Activated CD4-positive, CD25-positive, alpha-beta regulatory T cell treated with anti-CD3 and anti-CD28 coated beads, Interleukin-2, amount 50 U/mL, for 24 hours (primary cell): ENCODE measurements around the gene TFPI.
"Not testable (repeated sequence)": the region's sequence is repeated elsewhere in the genome, so short reads cannot be mapped to it uniquely, and the experiment has no call there.

Source experiments
- ATAC-seq, 2 donors: fragments of 150-1000 bp; cut with Tn5 transposase; one replicate each; pipeline ENCODE4 v1.10.0; 2021; ENCODE audit warnings: mild to moderate bottlenecking in 1 of 2, moderate library complexity in 1 of 2

Gene TFPI

GRCh38 chr2:187552828-187553681, 1.2 kb downstream of the TFPI start:
- ATAC-seq = peak in 1 of 2 donors; percentile 46

DNA sequence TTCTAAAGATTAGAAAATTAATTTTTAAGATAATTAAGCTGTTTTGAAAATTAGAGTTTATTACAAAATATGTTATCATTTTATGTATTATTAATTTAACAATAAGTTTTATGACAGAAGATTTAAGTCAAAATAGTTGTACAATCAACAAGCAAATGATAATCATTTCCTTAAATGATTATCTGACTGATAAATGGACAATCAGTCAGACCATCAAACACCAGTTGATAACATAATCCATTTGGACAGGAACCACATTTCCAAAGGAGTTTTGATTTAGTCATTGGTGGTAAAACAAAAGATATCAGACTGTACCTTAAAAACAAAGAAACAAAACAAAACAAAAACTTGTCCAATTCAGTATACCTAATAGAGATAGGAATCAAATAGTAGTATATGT, 1.9 kb downstream of the TFPI start:
- ATAC-seq = no peak

DNA sequence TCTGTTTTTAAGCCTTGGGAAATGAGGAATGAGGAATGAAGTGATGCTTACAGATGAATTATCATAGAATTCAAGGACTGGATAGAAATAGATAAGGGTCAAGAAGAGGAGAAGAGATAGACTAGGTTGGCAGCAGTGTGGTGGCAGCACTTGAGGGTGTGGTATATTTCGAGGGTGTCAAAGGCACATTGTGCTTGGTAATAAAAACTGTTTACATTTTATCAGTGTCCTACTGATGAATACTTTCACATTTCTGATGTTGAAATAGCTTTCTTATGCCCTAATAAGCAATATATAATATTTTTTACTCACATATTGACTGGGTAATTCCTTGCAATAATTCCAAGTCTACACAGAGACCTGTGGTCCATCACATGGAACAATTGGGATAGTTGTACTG, 3.4 kb downstream of the TFPI start:
- ATAC-seq = no peak

DNA sequence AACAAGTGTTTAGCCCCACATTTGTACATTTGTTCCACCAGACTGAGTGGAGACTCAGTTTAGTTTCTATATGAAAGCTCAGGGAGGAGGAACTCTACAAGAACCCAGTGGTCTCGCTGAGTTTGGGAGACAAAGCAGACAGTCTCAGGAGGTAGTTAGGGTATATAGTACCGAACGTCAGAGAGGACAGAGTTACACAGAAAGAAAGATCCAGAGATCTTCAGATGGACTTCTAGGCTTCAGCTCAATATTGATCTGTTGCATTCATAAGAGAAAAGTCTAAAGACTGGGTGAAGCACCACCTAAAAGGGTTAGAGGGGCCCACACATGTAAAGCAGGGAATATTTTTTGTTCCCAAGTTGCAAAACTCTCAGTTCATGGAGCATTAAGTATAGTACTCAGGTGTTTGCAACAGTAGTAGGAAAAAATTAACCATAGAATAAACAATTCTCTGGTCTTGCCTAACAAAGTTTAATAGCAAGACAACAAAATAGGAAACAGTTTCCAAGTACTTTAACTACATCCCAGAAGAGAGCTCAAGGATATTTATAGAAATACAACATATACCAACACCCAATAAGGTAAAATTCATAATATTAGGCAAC, 4.2 kb downstream of the TFPI start:
- ATAC-seq = no peak

- ATAC-seq = no peak
Observed at GRCh38 chr2:187549193-187549592, 5.0 kb downstream of the TFPI start.

- ATAC-seq = no peak
Observed at GRCh38 chr2:187548656-187549055, 5.6 kb downstream of the TFPI start.

DNA sequence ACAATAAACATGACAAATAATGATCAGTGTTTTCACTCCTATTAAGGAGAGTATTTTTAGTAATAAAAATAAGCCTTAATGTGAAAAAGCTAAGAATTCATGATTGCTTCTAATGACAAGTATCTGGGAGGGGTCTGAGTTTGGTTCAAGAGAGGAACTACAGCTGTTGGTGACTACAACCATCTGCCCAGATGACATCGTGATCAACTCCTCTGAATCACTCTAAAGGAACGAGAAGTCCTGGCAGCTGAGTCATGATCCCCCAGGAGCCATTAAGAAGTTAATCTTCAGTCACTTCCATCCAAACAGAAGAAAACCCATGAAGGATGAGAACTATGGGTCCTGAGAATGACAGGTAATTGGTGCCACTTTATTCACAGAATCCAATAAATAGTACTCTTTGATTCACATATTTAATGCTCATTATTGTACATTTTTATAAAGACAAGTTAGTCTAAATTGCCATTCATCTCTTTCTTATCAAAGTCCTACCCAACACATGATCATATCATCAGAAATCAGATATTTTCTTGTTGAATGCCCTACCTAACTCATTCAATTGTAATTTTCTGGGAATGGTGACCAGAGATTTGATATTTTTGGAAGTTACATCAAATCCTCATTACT, 6.8 kb downstream of the TFPI start:
- peak in 1 of 2 donors; percentile 32 for ATAC-seq

DNA sequence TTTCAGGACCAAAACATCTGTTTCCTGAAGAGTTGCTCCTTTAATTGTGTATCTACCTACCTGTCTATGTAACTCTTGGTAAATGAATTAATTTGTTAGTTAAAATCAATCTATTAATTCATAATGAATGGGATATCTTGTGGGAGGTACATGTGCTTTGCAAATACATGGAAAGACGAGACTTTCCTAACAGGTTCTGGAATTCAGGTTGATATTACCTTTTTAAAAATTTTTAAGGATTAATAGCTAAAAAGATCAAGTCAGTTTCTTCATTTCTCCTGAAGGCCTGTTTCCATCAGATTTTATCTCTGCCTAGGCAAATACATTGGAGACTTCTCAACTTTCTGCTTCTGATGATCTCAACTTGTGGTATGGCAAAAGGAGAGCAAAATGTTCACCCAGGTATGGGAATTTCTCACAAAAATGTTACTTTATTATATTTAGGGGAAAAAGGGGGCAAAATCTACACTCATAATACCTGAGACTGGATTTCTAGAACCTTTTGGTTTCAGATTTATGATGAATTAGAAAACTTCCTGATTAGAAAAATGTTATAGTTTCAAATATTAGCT, 7.4 kb downstream of the TFPI start:
- ATAC-seq = no peak

GRCh38 chr2:187545238-187545751, 8.9 kb downstream of the TFPI start:
- ATAC-seq = no peak

DNA sequence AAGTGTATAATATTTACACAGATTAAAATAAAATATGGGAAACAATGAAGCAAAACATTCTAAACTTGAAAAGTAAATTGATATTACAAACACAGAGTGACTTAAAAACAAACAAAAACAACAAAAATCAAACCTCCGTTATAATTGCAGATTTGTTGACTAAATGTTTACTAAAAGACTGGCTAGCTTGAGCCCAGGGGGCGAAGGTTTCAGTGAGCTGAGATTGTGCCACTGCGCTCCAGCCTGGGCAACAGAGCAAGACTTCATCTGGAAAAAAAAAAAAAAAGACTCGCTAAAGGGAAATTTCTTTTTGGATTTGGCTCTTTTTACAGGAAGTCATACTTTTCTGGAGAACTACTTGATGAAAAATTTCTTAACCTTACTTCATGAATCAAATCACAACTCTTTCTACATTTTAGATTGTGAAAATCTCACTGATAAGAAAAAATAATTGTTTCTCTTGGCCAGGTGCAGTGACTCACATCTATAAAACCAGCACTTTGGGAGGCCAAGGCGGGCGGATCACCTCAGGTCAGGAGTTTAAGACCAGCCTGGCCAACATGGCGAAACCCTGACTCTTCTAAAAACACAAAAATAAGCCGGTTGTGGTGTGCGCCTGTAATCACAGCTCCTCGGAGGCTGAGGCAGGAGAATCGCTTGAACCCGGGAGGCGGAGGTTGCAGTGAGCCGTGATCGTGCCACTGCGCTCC, 9.7 kb downstream of the TFPI start:
- ATAC-seq = no peak

DNA sequence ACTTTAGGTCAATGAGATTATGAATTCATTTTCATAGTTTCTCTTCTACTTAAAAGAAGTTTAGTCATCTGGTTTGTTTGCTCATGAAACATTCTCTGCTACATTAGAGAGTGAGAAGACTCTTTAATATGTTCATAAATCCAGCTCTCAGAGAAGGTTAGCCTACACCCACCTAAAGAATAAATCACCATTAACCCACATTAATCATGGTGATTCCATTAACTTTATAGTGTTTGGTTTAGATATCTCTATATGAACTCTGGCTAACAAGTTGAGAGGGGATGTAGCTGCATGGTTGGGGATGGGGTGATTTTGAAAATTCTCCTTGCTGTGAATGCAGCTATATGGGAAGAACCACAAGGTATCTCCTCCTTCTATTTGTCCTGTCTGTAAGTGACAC, 10.7 kb downstream of the TFPI start:
- no peak for ATAC-seq

DNA sequence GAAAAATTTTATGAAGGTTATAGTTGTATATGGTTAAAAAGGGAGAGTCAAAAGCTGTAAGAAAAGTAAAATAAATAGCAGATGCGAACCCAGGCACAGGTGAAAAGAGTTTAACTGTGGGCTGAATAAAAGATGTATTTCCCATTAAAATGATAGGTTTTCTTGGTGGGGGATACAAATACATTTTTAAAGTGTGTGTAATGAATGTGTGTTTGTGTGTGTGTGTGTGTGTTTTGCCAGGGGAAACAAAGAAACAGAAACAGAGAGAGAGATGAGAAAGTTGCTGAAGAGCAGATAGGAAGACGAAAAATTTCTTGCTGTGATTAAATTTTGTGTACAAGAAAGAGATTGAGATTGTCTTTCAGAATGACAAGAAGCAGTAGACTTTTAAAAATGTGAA, 12.1 kb downstream of the TFPI start:
- ATAC-seq = no peak

DNA sequence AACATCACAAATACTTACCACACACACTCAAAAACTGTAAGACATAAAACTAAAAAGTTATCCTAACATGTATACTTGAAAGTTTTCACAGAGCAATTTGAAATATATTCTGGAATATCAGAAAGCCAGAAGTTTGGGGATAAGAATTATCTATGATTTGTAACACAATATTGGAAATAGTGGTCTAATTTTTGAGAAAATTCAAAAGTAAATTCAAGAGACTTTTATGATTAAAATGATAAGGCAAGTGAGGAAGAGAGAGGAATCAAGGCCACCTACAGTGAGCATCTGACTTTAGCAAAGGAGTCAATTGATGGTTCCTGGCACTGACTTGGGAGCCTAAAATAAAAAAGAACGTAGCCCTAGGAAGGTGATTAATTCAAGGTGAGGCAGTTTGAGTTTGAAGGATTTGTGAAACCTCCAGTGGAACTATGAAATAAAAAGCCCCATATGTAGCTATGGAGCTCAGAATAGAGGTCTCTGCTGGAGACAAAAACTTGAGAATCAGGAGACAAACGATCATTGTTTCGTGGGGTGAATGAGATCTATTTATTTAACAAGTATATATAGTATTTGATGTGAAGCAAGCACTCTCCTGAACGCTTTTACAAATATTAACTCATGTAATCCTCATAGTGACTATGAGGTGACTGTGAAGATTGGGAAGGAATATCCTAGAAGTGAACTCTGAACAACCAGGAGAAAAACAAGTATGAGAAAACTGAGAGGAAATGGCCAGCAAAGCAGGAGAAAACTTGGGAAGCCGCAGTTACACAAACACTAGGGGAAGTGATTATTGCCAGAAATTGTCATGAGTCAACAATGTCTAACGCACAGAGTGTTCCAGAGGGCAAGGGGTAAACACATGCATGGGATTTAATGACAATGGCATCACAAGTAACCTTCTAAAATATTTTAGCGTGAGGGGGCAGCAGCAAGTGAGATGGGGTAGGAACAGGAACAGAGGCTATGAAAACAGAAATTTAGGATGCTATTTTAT, 12.8 kb downstream of the TFPI start:
- no peak for ATAC-seq

- ATAC-seq = not testable (repeated sequence)
Observed at GRCh38 chr2:187538222-187538621, 16.0 kb downstream of the TFPI start.

DNA sequence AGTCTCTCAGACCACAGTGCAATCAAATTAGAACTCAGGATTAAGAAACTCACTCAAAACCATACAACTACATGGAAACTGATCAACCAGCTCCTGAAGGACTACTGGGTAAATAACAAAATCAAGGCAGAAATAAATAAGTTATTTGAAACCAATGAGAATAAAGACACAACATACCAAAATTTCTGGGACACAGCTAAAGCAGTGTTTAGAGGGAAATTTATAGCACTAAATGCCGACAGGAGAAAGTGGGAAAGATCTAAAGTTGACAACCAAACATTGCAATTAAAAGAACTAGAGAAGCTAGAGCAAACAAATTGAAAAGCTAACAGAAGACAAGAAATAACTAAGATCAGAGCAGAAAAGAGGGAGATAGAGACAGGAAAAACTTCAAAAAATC, 18.9 kb downstream of the TFPI start:
- ATAC-seq = not testable (repeated sequence)

DNA sequence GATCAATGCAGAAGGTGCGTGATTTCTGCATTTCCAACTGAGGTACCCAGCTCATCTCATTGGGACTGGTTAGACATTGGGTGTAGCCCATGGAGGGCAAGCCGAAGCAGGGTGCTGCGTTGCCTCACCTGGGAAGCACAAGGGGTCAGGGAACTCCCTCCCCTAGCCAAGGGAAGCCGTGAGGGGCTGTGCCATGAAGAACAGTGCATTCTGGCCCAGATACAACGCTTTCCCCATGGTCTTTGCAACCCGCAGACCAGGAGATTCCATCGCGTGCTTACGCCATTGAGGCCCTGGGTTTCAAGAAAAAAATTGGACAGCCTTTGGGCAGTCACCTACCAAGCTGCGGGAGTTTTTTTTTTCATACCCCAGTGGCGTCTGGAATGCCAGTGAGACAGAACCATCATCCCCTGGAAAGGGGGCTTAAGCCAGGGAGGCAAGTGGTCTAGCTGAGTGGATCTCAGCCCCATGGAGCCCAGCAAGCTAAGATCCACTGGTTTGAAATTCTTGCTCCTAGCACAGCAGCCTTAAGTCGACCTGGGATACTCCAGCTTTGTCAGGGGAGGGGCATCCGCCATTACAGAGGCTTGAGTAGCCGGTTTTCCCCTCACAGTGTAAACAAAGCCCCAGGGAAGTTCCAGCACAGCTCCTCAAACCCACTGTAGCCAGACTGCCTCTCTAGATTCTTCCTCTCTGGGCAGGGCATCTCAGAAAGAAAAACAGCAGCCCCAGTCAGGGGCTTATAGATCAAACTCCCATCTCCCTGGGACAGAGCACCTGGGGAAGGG, 21.7 kb downstream of the TFPI start:
- no peak for ATAC-seq

- no peak for ATAC-seq
Observed at GRCh38 chr2:187529977-187530721, 24.1 kb downstream of the TFPI start.

GRCh38 chr2:187529248-187529976, 24.8 kb downstream of the TFPI start:
- no peak for ATAC-seq

DNA sequence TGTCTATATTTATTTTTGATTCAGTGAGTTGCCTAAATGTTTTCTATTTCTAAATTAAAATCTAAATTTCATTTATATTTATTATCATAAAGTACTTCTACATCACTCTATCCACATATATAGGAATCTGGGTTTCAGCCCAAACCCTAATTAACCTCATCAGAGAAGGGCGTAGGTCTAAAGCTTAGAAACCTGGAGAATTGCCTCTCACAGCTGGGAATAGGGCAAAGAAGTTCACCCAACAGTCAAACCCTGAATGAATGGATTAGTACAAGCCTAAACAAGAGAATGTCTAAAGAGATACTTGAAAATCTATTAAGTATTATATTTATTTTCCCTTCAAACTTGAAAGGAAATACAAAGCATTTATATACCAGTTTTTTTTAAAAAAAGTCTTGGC, 26.2 kb downstream of the TFPI start:
- no peak for ATAC-seq
